ENCODE results near the gene SLC18B1. TPM values are rescaled to one million over a fixed set of nuclear protein-coding genes. Genes with fewer than 3 reads are reported as not detected.
A peak's percentile ranks its signal among the peaks of the same experiment; 100 is the strongest.
"Not testable (repeated sequence)": the region's sequence is repeated elsewhere in the genome, so short reads cannot be mapped to it uniquely, and the experiment has no call there.

SLC18B1 gene
- total RNA-seq, 1 donor from 2014 or later, result 3.7 TPM

DNA sequence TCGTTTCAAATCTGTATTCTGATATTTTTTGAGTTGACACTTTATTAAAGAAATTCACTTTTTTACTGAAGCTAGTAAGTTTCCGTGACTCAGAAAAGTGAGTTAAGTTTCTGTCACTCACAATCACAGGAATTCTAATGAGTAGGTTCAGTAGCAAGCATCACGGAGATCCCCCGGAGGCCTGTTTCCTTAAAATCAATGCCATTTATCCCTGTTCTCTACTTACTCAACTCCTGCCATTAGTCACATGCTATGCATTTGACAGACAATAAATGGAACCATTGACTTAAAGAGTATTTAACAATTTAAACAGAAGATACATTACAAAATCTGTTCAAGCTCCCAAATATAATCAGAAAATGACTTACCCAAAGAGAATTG, 9.1 kb downstream of the SLC18B1 start:
- Mint-ChIP-seq H3K4me1 (ENCODE audit: low read depth) (peaks cover 10% of the 10 kb centered on the region), H3K4me3 (no peak overlapping the region), H3K27ac (no peak overlapping the region), H3K9me3 (no peaks in the 10 kb centered on the region), H3K36me3 (ENCODE audit: low read depth) (peaks cover 4% of the 10 kb centered on the region), H3K27me3 (ENCODE audit: insufficient read depth) (no peaks in the 10 kb centered on the region)
- intact Hi-C loops (cut with micrococcal nuclease), result no loop called here
- no peak for DNase-seq (ENCODE audit: low spot score)

GRCh38 chr6:132788658-132789395, 9.6 kb downstream of the SLC18B1 start:
- H3K4me1 Mint-ChIP-seq (ENCODE audit: low read depth), result peaks cover 10% of the 10 kb centered on the region
- no peak overlapping the region for H3K27ac Mint-ChIP-seq
- intact Hi-C loops (cut with micrococcal nuclease), result no loop called here
- DNase-seq (ENCODE audit: low spot score), result no peak
- no peaks in the 10 kb centered on the region for H3K9me3 Mint-ChIP-seq
- no peak overlapping the region for H3K4me3 Mint-ChIP-seq
- H3K27me3 Mint-ChIP-seq (ENCODE audit: insufficient read depth), result no peaks in the 10 kb centered on the region
- H3K36me3 Mint-ChIP-seq (ENCODE audit: low read depth), result peaks cover 2% of the 10 kb centered on the region

DNA sequence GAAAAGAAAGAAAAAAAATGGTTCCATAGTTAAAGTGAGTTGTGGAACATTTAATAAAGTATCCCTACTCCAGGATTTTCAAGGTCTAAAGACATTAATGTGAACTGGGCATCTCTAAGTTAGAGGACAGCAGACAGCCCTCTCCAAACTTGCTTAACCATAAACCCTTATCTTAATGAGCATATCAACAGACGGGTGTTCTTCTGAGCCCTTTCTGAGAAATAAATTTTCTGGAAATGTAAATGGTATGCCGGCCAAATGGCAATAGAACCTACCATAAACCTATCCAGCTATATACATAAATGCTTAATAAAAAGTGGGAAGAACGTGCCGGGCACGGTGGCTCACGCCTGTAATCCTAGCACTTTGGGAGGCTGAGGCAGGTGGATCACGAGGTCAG, 12.5 kb downstream of the SLC18B1 start:
- Mint-ChIP-seq H3K27ac (no peak overlapping the region), H3K4me1 (ENCODE audit: low read depth) (peaks cover 4% of the 10 kb centered on the region), H3K9me3 (no peaks in the 10 kb centered on the region), H3K4me3 (no peak overlapping the region), H3K36me3 (ENCODE audit: low read depth) (peaks cover 5% of the 10 kb centered on the region), H3K27me3 (ENCODE audit: insufficient read depth) (no peaks in the 10 kb centered on the region)
- DNase-seq (ENCODE audit: low spot score), result no peak
- intact Hi-C loops (cut with micrococcal nuclease), result loop anchor here (2.0 kb wide), 1 partner anchor 13 kb away; the partner anchor contains the start of gene SLC18B1

GRCh38 chr6:132780770-132781371, 17.6 kb downstream of the SLC18B1 start:
- Mint-ChIP-seq H3K27me3 (ENCODE audit: insufficient read depth) (no peaks in the 10 kb centered on the region), H3K27ac (no peak overlapping the region), H3K4me3 (no peak overlapping the region), H3K4me1 (ENCODE audit: low read depth) (no peaks in the 10 kb centered on the region), H3K36me3 (ENCODE audit: low read depth) (peaks cover 2% of the 10 kb centered on the region), H3K9me3 (no peaks in the 10 kb centered on the region)
- intact Hi-C loops (cut with micrococcal nuclease), result loop anchor here (5.0 kb wide), 1 partner anchor 114 kb away; no protein-coding TSS in a partner anchor
- DNase-seq (ENCODE audit: low spot score), result no peak

GRCh38 chr6:132777881-132778280, 20.6 kb downstream of the SLC18B1 start:
- DNase-seq (ENCODE audit: low spot score); H3K9me3 Mint-ChIP-seq; H3K4me1 Mint-ChIP-seq (ENCODE audit: low read depth); H3K27ac Mint-ChIP-seq; H3K27me3 Mint-ChIP-seq (ENCODE audit: insufficient read depth); H3K36me3 Mint-ChIP-seq (ENCODE audit: low read depth); H3K4me3 Mint-ChIP-seq; intact Hi-C loops (cut with micrococcal nuclease): not testable (repeated sequence)

GRCh38 chr6:132768051-132768517, 30.4 kb downstream of the SLC18B1 start:
- Mint-ChIP-seq H3K36me3 (ENCODE audit: low read depth) (no peaks in the 10 kb centered on the region), H3K4me1 (ENCODE audit: low read depth) (peaks cover 16% of the 10 kb centered on the region), H3K27me3 (ENCODE audit: insufficient read depth) (no peaks in the 10 kb centered on the region), H3K4me3 (no peak overlapping the region), H3K9me3 (no peaks in the 10 kb centered on the region), H3K27ac (no peak overlapping the region)
- DNase-seq (ENCODE audit: low spot score), result no peak
- intact Hi-C loops (cut with micrococcal nuclease), result loop anchor here (1.0 kb wide), 2 partner anchors 99 to 238 kb away; no protein-coding TSS in a partner anchor

GRCh38 chr6:132765560-132765959, 32.9 kb downstream of the SLC18B1 start:
- no peak overlapping the region for H3K4me3 Mint-ChIP-seq
- no peak for DNase-seq (ENCODE audit: low spot score)
- no peak overlapping the region for H3K27ac Mint-ChIP-seq
- H3K36me3 Mint-ChIP-seq (ENCODE audit: low read depth), result no peaks in the 10 kb centered on the region
- H3K27me3 Mint-ChIP-seq (ENCODE audit: insufficient read depth), result no peaks in the 10 kb centered on the region
- no peaks in the 10 kb centered on the region for H3K9me3 Mint-ChIP-seq
- H3K4me1 Mint-ChIP-seq (ENCODE audit: low read depth), result peaks cover 27% of the 10 kb centered on the region
- intact Hi-C loops (cut with micrococcal nuclease), result no loop called here

DNA sequence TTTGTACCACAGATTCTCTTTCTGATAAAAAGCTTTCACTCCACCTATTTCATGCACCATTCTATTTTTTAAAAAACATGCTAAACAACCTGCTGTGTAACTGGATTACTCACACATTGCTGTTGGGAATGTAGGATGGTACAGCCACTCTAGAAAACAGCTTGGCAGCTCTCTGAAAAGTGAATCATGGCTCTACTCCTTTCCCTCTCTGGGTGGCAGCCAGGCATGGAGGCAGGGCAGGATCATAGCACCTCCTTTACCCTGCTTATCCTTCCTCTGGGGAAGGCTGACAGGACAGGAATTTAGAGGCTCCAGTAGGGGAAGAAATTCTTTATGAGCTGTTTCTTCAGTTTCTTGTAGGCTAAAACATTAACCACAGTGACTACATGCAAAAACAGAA, 34.1 kb downstream of the SLC18B1 start:
- no peak for DNase-seq (ENCODE audit: low spot score)
- Mint-ChIP-seq H3K4me1 (ENCODE audit: low read depth) (peaks cover 30% of the 10 kb centered on the region), H3K4me3 (no peak overlapping the region), H3K27ac (no peak overlapping the region), H3K9me3 (no peaks in the 10 kb centered on the region), H3K36me3 (ENCODE audit: low read depth) (no peaks in the 10 kb centered on the region), H3K27me3 (ENCODE audit: insufficient read depth) (no peaks in the 10 kb centered on the region)
- intact Hi-C loops (cut with micrococcal nuclease), result no loop called here

DNA sequence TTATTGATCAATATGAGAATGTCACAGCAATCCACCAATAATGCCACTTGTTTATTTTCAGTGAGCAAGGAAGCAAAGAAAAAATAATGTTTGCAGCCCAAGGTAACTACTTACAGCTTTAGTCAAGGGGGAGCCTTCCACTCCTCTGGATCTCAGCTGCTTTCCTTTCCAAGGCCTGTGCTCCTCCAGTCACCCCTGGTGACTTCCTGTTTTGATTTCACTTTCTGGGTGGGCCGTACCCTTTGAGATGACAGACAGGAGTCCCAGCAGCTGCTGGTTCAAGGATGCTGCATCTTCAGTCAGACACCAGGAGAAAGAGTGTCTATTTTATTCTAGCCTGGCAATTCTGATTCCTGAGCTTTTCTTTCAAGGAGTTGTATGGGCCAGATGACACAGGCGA, 35.2 kb downstream of the SLC18B1 start:
- Mint-ChIP-seq H3K4me1 (ENCODE audit: low read depth) (peaks cover 30% of the 10 kb centered on the region), H3K4me3 (peak overlapping the region; percentile 64), H3K36me3 (ENCODE audit: low read depth) (no peaks in the 10 kb centered on the region), H3K9me3 (no peaks in the 10 kb centered on the region), H3K27ac (no peak overlapping the region), H3K27me3 (ENCODE audit: insufficient read depth) (no peaks in the 10 kb centered on the region)
- intact Hi-C loops (cut with micrococcal nuclease), result loop anchor here (1.0 to 2.0 kb wide), 4 partner anchors 27 to 94 kb away; partner anchors contain the start of gene SLC18B1
- peak; percentile 36 for DNase-seq (ENCODE audit: low spot score)

- H3K9me3 Mint-ChIP-seq, result no peaks in the 10 kb centered on the region
- intact Hi-C loops (cut with micrococcal nuclease), result no loop called here
- H3K36me3 Mint-ChIP-seq (ENCODE audit: low read depth), result no peaks in the 10 kb centered on the region
- peaks cover 30% of the 10 kb centered on the region for H3K4me1 Mint-ChIP-seq (ENCODE audit: low read depth)
- DNase-seq (ENCODE audit: low spot score), result no peak
- no peak overlapping the region for H3K4me3 Mint-ChIP-seq
- H3K27ac Mint-ChIP-seq, result no peak overlapping the region
- H3K27me3 Mint-ChIP-seq (ENCODE audit: insufficient read depth), result no peaks in the 10 kb centered on the region
Observed at GRCh38 chr6:132760256-132760655, 38.2 kb downstream of the SLC18B1 start.

GRCh38 chr6:132758689-132759088, 39.7 kb downstream of the SLC18B1 start:
- no peaks in the 10 kb centered on the region for H3K9me3 Mint-ChIP-seq
- no peaks in the 10 kb centered on the region for H3K27me3 Mint-ChIP-seq (ENCODE audit: insufficient read depth)
- no peak overlapping the region for H3K4me3 Mint-ChIP-seq
- H3K36me3 Mint-ChIP-seq (ENCODE audit: low read depth), result no peaks in the 10 kb centered on the region
- DNase-seq (ENCODE audit: low spot score), result no peak
- H3K27ac Mint-ChIP-seq, result no peak overlapping the region
- intact Hi-C loops (cut with micrococcal nuclease), result no loop called here
- peaks cover 21% of the 10 kb centered on the region for H3K4me1 Mint-ChIP-seq (ENCODE audit: low read depth)

DNA sequence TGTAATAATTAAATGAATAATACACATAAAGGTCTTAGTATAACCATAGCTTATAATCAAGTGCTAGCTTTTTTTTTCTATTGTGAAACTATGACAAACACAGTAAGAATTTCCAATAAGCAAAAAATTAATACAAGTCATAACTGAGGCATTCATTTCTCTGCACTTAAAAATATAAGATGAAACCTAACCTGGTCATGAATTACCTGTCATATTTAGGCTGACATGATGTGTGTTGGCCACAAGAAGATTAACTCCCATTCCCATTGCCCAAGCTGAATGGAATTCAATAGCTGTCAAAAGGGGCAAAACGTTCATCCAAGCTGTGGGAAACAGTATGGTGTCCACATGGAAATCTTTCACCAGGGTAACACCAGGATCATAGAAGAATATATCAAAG, 46.2 kb downstream of the SLC18B1 start:
- intact Hi-C loops (cut with micrococcal nuclease), result no loop called here
- Mint-ChIP-seq H3K4me3 (no peak overlapping the region), H3K27ac (no peak overlapping the region)

GRCh38 chr6:132751828-132752227, 46.6 kb downstream of the SLC18B1 start:
- Mint-ChIP-seq H3K27ac (no peak overlapping the region), H3K4me1 (ENCODE audit: low read depth) (peaks cover 33% of the 10 kb centered on the region), H3K27me3 (ENCODE audit: insufficient read depth) (peaks cover 2% of the 10 kb centered on the region), H3K36me3 (ENCODE audit: low read depth) (peaks cover 13% of the 10 kb centered on the region), H3K4me3 (no peak overlapping the region), H3K9me3 (no peaks in the 10 kb centered on the region)
- intact Hi-C loops (cut with micrococcal nuclease), result no loop called here
- no peak for DNase-seq (ENCODE audit: low spot score)

More for the DNA sequence above, 46.2 kb downstream of the SLC18B1 start:
- no peaks in the 10 kb centered on the region for H3K9me3 Mint-ChIP-seq
- H3K36me3 Mint-ChIP-seq (ENCODE audit: low read depth), result peaks cover 9% of the 10 kb centered on the region
- DNase-seq (ENCODE audit: low spot score), result no peak
- H3K27me3 Mint-ChIP-seq (ENCODE audit: insufficient read depth), result peaks cover 2% of the 10 kb centered on the region
- H3K4me1 Mint-ChIP-seq (ENCODE audit: low read depth), result peaks cover 33% of the 10 kb centered on the region
